Ascending aorta (tissue), 2 donors: ENCODE data around the gene MRGPRD. TPM values are rescaled to one million over a fixed set of nuclear protein-coding genes. Genes with fewer than 3 reads are reported as not detected.

ENCODE experiments used
- DNase-seq, 2 donors: peaks; one replicate each; pipeline ENCODE4 v3.0.0-alpha.2; 2019; ENCODE audit warnings: low spot score in 2 of 2
- H3K27ac ChIP-seq, 2 donors: fragments of 200-600 bp; sonication (generic); one replicate each; pipeline ENCODE4 v1.5.1; 2016 to 2017; ENCODE audit warnings: mild to moderate bottlenecking in 1 of 2
- H3K27me3 ChIP-seq: fragments of 200-600 bp; sonication (generic); one replicate; pipeline ENCODE4 v1.5.1; 2017
- H3K36me3 ChIP-seq, 2 donors: fragments of 200-600 bp; sonication (generic); one replicate each; pipeline ENCODE4 v1.5.1; 2016
- H3K4me1 ChIP-seq, 2 donors: fragments of 200-600 bp; sonication (generic); one replicate each; pipeline ENCODE4 v1.5.1; 2016 to 2017; ENCODE audit warnings: mild to moderate bottlenecking in 1 of 2
- H3K4me3 ChIP-seq, 2 donors: fragments of 200-600 bp; sonication (generic); one replicate each; pipeline ENCODE4 v1.5.1; 2016 to 2017; ENCODE audit warnings: mild to moderate bottlenecking in 1 of 2
- H3K9me3 ChIP-seq, 2 donors: fragments of 200-600 bp; sonication (generic); one replicate each; pipeline ENCODE4 v1.5.1; 2016
- intact Hi-C: fragments of 100-400 bp; cut with DNase I; formaldehyde crosslinking; loops from one replicate; pipeline ENCODE4 v1.15.1; 2023
- total RNA-seq: library from RNA; depleted of rRNA; stranded (reverse); fragments of >200 nt; gene quantifications from one replicate; pipeline ENCODE4 v1.1.0, GENCODE V29; 2016
- TF ChIP-seq, protein P1 (sequence below), 3 experiments: fragments of 200-600 bp in 2 of 3; fragments of 450-650 bp in 1 of 3; sonication (generic) in 2 of 3; IDR thresholded peaks; one replicate each; pipeline ENCODE4 v1.5.1; 2016 to 2019; ENCODE audit warnings: antibody characterized with exemption in 3 of 3, mild to moderate bottlenecking in 1 of 3, moderate library complexity in 1 of 3

Gene MRGPRD
- total RNA-seq, 1 donor from 2014 or later: not detected

DNA sequence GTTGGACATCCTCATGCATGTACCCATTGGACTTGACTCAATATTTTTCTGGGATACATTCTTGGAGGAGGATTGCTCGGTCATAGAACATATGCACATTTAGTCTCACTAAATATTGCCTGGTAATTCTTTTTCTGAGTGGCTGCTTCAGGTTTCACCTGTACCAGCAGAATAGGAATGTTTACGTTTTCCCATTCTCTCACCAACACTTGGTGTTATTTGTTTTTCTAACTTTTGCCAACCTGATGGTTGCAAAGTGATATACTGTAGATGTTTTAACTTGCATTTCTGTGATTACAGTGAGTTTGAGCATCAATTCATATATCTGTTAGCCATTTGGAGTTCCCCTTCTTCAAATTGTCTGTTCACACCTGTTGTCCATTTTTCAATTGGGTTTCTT, 1.3 kb upstream of the MRGPRD start:
- no peaks in the 10 kb centered on the region for H3K27me3 ChIP-seq
- H3K9me3 ChIP-seq: peaks cover 4 to 5% of the 10 kb centered on the region in 2 donors
- H3K4me3 ChIP-seq: no peak overlapping the region
- intact Hi-C loops: no loop called here
- H3K27ac ChIP-seq: no peak overlapping the region
- no peaks in the 10 kb centered on the region for H3K36me3 ChIP-seq
- TF ChIP-seq, protein P1, sequence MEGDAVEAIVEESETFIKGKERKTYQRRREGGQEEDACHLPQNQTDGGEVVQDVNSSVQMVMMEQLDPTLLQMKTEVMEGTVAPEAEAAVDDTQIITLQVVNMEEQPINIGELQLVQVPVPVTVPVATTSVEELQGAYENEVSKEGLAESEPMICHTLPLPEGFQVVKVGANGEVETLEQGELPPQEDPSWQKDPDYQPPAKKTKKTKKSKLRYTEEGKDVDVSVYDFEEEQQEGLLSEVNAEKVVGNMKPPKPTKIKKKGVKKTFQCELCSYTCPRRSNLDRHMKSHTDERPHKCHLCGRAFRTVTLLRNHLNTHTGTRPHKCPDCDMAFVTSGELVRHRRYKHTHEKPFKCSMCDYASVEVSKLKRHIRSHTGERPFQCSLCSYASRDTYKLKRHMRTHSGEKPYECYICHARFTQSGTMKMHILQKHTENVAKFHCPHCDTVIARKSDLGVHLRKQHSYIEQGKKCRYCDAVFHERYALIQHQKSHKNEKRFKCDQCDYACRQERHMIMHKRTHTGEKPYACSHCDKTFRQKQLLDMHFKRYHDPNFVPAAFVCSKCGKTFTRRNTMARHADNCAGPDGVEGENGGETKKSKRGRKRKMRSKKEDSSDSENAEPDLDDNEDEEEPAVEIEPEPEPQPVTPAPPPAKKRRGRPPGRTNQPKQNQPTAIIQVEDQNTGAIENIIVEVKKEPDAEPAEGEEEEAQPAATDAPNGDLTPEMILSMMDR (IDR thresholded peaks at IDR 0.05): no peak
- no peak for DNase-seq
- no peaks in the 10 kb centered on the region for H3K4me1 ChIP-seq

DNA sequence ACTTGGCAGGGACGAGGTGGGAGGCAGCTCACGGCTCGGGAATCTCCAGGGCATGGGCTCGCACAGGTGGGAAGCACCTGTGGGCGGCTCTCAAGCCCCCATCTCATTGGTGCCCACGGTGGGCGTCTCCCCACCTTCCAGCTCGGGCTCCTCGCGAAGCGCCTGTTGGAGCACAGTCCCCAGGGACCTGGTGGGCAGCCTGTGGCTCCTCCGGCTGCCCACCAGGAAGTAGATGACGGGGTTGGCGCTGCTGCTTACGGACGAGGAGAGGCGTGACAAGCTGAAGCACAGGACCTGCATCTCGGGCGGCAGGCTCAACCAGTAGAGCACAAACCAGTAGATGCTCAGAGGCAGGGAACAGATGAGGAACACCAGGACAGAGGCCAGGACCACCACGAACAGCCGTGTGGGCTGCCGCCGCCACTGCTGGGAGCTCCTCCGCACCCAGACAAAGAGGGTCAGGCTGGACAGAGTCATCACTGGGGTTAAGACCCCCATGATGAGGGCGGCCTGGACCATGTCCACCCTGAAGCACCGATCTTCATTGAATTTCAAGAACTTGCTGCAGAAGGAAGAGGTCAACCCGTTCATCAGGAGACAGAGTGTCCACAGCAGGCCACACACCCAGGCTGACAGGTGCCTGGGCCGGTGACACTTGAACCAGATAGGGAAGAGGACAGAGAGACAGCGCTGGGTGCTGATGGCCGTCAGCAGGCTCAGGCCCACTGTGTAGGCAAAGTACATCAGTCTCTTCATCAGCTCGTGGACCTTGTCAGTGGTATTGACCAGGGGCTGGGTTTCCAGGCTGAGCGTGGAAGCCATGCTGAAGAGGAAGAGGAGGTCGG, 633 bp downstream of the MRGPRD start:
- Histone ChIP-seq H3K9me3 (no peaks in the 10 kb centered on the region), H3K27ac (no peak overlapping the region), H3K36me3 (no peaks in the 10 kb centered on the region), H3K4me3 (no peak overlapping the region), H3K4me1 (no peaks in the 10 kb centered on the region), H3K27me3 (no peaks in the 10 kb centered on the region)
- intact Hi-C loops: no loop called here
- TF ChIP-seq, protein P1 (IDR thresholded peaks at IDR 0.05): no peak
- DNase-seq: peak in 1 of 2 donors; percentile 43

DNA sequence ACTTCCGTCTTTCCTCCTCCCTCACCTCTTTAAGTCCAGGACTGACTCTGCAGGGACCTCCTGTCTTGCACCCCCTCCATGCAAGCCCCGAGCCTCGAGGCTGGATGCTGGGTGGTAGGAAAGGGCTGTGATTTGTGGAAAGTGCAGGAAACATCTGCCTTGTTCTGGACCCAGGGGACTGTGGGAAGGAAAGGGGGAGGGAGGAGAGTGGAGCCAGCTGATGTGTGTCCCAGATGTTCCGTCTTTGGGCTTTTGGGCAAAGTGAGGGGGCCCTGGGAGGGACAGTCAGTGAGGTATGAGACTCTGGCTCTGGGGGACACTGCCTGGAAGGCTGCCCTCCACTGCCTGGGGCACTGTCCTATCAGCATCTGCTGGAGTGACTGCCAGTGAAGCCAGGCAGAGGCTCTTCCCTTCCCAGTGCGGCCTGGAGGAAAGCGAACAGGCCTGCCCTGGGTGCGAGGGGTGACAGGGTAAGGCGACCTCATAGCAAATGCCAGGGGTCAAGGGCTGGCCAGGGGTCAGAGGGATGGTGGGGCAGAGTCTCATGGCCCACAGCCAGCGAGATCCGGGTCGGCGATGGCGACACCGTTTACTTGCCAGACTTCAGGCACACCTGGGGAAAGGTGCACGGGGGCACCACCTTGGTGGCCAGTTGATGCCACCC, 1.7 kb downstream of the MRGPRD start:
- Histone ChIP-seq H3K9me3 (no peaks in the 10 kb centered on the region), H3K27ac (no peak overlapping the region), H3K4me1 (no peaks in the 10 kb centered on the region), H3K27me3 (no peaks in the 10 kb centered on the region), H3K4me3 (no peak overlapping the region), H3K36me3 (no peaks in the 10 kb centered on the region)
- peak in 1 of 2 donors; percentile 53 for DNase-seq
- intact Hi-C loops: no loop called here
- TF ChIP-seq, protein P1 (IDR thresholded peaks at IDR 0.05): no peak

DNA sequence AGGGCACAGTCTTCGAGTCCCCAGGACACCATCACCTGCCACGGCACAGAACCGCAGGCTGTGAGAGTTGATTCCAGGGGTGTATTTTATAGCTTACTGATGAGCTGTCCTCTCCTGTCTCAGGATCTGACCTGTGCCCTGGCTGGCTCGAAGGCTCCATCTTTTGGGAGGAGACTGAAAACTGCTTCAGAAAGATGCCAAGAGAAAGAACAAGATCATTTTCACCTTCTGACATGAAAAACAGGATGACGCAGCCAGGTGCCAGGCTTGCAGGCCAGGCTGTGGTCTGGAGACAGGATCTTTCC, 2.2 kb downstream of the MRGPRD start:
- TF ChIP-seq, protein P1 (IDR thresholded peaks at IDR 0.05): no peak
- intact Hi-C loops: no loop called here

DNA sequence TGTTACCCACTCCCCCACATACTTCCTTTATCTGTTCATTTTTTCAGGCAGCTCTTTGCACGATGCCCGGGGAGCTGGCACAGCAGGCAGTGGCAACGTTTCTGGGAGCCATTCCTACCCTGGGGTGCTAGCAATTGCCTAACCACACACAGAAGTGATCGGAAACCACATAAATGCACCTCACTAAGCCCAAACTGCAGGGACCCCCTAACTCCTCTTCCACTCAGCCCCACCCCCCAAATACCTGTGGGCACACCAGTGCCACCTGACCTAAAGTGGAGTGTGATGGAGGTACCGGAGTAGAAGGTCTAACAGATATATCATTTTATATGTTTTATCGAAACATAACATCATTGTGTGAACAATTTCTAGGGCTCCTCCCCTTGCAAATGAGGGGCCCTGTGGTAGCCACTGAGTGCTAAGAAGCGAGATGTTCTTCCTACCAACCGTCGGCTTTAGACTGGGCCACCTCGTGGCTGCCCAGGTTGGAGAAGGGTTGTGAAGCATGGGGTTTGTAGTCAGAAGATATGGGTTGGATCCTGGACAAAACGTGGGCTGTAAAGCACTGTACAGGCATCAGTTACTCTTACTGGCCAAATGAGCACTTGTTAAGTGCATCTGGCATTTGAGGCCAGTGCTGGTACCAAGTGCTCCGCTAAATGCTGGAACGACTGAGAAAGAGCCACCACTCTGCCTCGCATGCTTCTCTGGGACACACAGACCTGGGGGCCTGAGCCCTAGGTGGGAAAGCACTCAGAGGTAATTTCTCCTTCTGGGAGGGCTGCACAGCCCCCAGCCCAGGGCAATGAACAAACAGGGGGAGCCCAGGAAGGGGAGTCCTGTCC, 2.8 kb downstream of the MRGPRD start:
- no peaks in the 10 kb centered on the region for H3K4me1 ChIP-seq
- no peak overlapping the region for H3K4me3 ChIP-seq
- no peaks in the 10 kb centered on the region for H3K36me3 ChIP-seq
- H3K27ac ChIP-seq: no peak overlapping the region
- TF ChIP-seq, protein P1 (IDR thresholded peaks at IDR 0.05): no peak
- intact Hi-C loops: no loop called here
- H3K9me3 ChIP-seq: no peaks in the 10 kb centered on the region
- peak in 1 of 2 donors; percentile 54 for DNase-seq
- H3K27me3 ChIP-seq: no peaks in the 10 kb centered on the region

More for the DNA sequence above, 2.2 kb downstream of the MRGPRD start:
- DNase-seq: no peak
- Histone ChIP-seq H3K9me3 (no peaks in the 10 kb centered on the region), H3K4me3 (no peak overlapping the region), H3K27ac (no peak overlapping the region), H3K4me1 (no peaks in the 10 kb centered on the region), H3K27me3 (no peaks in the 10 kb centered on the region), H3K36me3 (no peaks in the 10 kb centered on the region)
